ENCODE results near the gene POC1A. TPM values are rescaled to one million over a fixed set of nuclear protein-coding genes. Genes with fewer than 3 reads are reported as not detected.

Gene POC1A
- total and polyA plus RNA-seq, 9 of the 15 experiments (the other 6 are each of a cell fraction or from before 2014, with no cell fraction given), result 7.2 to 17.5 (median 12.1) TPM

GRCh38 chr3:52147804-52148203, 6.4 kb downstream of the POC1A start (continued):
- TF ChIP-seq PKNOX1 (IDR thresholded peaks at IDR 0.05), result no peak
- no peak for TF ChIP-seq ZNF830 (CRISPR knock-in tag; IDR thresholded peaks at IDR 0.05)
- no peak for TF ChIP-seq ZNF592 (IDR thresholded peaks at IDR 0.05)
- TF ChIP-seq PTTG1 (tag; IDR thresholded peaks at IDR 0.05; ENCODE audit: low read depth), result no peak
- no peak for TF ChIP-seq ATF4 (CRISPR knock-in tag; IDR thresholded peaks at IDR 0.05)

All from K562 (cell line).